Measurements from ENCODE around the gene RBM26. TPM values are rescaled to one million over a fixed set of nuclear protein-coding genes. Genes with fewer than 3 reads are reported as not detected.

The RBM26 gene
- total RNA-seq, 4 donors from 2014 or later: 16.0 to 42.3 (median 25.4) TPM

GRCh38 chr13:79287939-79288795, 117.9 kb downstream of the RBM26 start:
- no peaks in the 10 kb centered on the region for H3K9me3 ChIP-seq
- no peaks in the 10 kb centered on the region for H3K36me3 ChIP-seq
- intact Hi-C loops (cut with DNase I): no loop called here
- no peaks in the 10 kb centered on the region for H3K27me3 ChIP-seq
- H3K27ac ChIP-seq: no peak overlapping the region
- H3K4me3 ChIP-seq: no peak overlapping the region
- H3K4me1 ChIP-seq: no peaks in the 10 kb centered on the region
- no peak for TF ChIP-seq CTCF (IDR thresholded peaks at IDR 0.05)
- TF ChIP-seq POLR2A (IDR thresholded peaks at IDR 0.05): no peak
- no peak for DNase-seq
- 61 to 66% methylated on average over 9 of the region's 9 CpGs for WGBS, 2 donors

GRCh38 chr13:79285159-79285558, 120.9 kb downstream of the RBM26 start:
- H3K4me3 ChIP-seq: no peak overlapping the region
- no peaks in the 10 kb centered on the region for H3K36me3 ChIP-seq
- H3K27me3 ChIP-seq: no peaks in the 10 kb centered on the region
- no peak for DNase-seq
- no peak overlapping the region for H3K27ac ChIP-seq
- H3K4me1 ChIP-seq: no peaks in the 10 kb centered on the region
- no peaks in the 10 kb centered on the region for H3K9me3 ChIP-seq
- intact Hi-C loops (cut with DNase I): no loop called here
- TF ChIP-seq CTCF (IDR thresholded peaks at IDR 0.05) (no peak), POLR2A (IDR thresholded peaks at IDR 0.05) (no peak)
- WGBS, 2 donors: 81 to 83% methylated on average over 3 of the region's 3 CpGs

GRCh38 chr13:79283742-79284141, 122.3 kb downstream of the RBM26 start:
- intact Hi-C loops (cut with DNase I): no loop called here
- Histone ChIP-seq H3K9me3 (no peaks in the 10 kb centered on the region), H3K36me3 (no peaks in the 10 kb centered on the region), H3K4me1 (no peaks in the 10 kb centered on the region), H3K4me3 (no peak overlapping the region), H3K27me3 (no peaks in the 10 kb centered on the region), H3K27ac (no peak overlapping the region)
- no peak for TF ChIP-seq CTCF (IDR thresholded peaks at IDR 0.05)
- TF ChIP-seq POLR2A (IDR thresholded peaks at IDR 0.05): no peak
- 88 to 92% methylated on average over 2 of the region's 2 CpGs for whole genome bisulfite sequencing, 2 donors
- DNase-seq: no peak

- TF ChIP-seq POLR2A (IDR thresholded peaks at IDR 0.05) (no peak), CTCF (IDR thresholded peaks at IDR 0.05) (no peak)
- Histone ChIP-seq H3K4me1 (no peaks in the 10 kb centered on the region), H3K4me3 (no peak overlapping the region), H3K9me3 (no peaks in the 10 kb centered on the region), H3K36me3 (no peaks in the 10 kb centered on the region), H3K27me3 (no peaks in the 10 kb centered on the region), H3K27ac (no peak overlapping the region)
- no peak for DNase-seq
- intact Hi-C loops (cut with DNase I): no loop called here
- WGBS, 2 donors: 24 to 38% methylated on average over 3 of the region's 3 CpGs
These were observed 123.1 kb downstream of the RBM26 start for GRCh38 chr13:79282976-79283375.

- DNase-seq: no peak
- Histone ChIP-seq H3K4me3 (no peak overlapping the region), H3K36me3 (no peaks in the 10 kb centered on the region), H3K9me3 (no peaks in the 10 kb centered on the region), H3K4me1 (no peaks in the 10 kb centered on the region), H3K27me3 (no peaks in the 10 kb centered on the region), H3K27ac (no peak overlapping the region)
- intact Hi-C loops (cut with DNase I): no loop called here
- no peak for TF ChIP-seq CTCF (IDR thresholded peaks at IDR 0.05)
- TF ChIP-seq POLR2A (IDR thresholded peaks at IDR 0.05): no peak
- WGBS, 2 donors: 52 to 62% methylated on average over 4 of the region's 4 CpGs
These were observed 123.5 kb downstream of the RBM26 start for GRCh38 chr13:79282508-79282907.

Measured in esophagus squamous epithelium (tissue), 5 donors.